ENCODE results near the gene SEZ6. TPM values are rescaled to one million over a fixed set of nuclear protein-coding genes. Genes with fewer than 3 reads are reported as not detected.

The SEZ6 gene
- total and polyA plus RNA-seq, 2 of the 4 experiments (the other 2 are of a cell fraction): not detected

GRCh38 chr17:28951428-28951990 lies 54.3 kb downstream of the SEZ6 start, which contains the start of gene PHF12:
Gene PHF12, minus strand, starts transcription at chr17:28951518. Its CDS starts 558 bp downstream, at chr17:28950960.
- in situ Hi-C loops (cut with MboI; ENCODE audit: low sequenced_read_pairs) (no loop called here), intact Hi-C loops (cut with micrococcal nuclease) (no loop called here), dilution Hi-C loops (cut with HindIII; ENCODE audit: low sequenced_read_pairs, unreplicated experiment) (no loop called here)
- Histone ChIP-seq H3K36me3 (ENCODE audit: control insufficient read depth, insufficient read depth, low read length) (no peaks in the 10 kb centered on the region), H4K20me1 (ENCODE audit: insufficient read depth, low read length) (peaks cover 31% of the 10 kb centered on the region), H3K9ac (ENCODE audit: low read depth, low read length) (peak within 1 kb of the TSS; percentile 90), H3K23ac (ENCODE audit: low read depth, low read length) (peak within 1 kb of the TSS; percentile 97), H3K14ac (replicated peaks; ENCODE audit: low read depth, low read length) (peak within 1 kb of the TSS; percentile 98), H4K8ac (ENCODE audit: low read depth in 2 of 2, low read length in 2 of 2) (peak within 1 kb of the TSS; percentile 91 to 100), H2BK15ac (ENCODE audit: low read depth, low read length) (peak within 1 kb of the TSS; percentile 87; the same call in 2 of the 3 replicates), H3K4me1 (ENCODE audit: control insufficient read depth, insufficient read depth, low read length) (peaks cover 2% of the 10 kb centered on the region; the same call in 1 of the 2 replicates), H3K4me2 (ENCODE audit: low read depth, low read length) (peak within 1 kb of the TSS; percentile 81), H3K56ac (ENCODE audit: extremely low read depth, insufficient read depth, low read length) (peak within 1 kb of the TSS; percentile 88), H2AFZ (replicated peaks; ENCODE audit: low read length, poor library complexity) (peak within 1 kb of the TSS; percentile 99), H2BK5ac (ENCODE audit: low read depth, low read length, poor library complexity, severe bottlenecking) (peak within 1 kb of the TSS; percentile 95), H2AK5ac (ENCODE audit: low read depth, low read length) (peak within 1 kb of the TSS; percentile 100), H2AK9ac (replicated peaks; ENCODE audit: low read depth, low read length, poor library complexity) (peak within 1 kb of the TSS; percentile 100), H3K27ac (ENCODE audit: insufficient read depth, low read length) (peak within 1 kb of the TSS; percentile 91), H3K4ac (ENCODE audit: low read depth, low read length) (peak within 1 kb of the TSS; percentile 99), H2BK120ac (ENCODE audit: low read depth, low read length) (peak within 1 kb of the TSS; percentile 89), H3K79me1 (ENCODE audit: low read depth in 1 of 2, low read length in 2 of 2) (peaks cover 0 to 24% of the 10 kb centered on the region in 2 experiments; a peak in 2 of 4 replicates), H3K18ac (ENCODE audit: low read depth, low read length) (peak within 1 kb of the TSS; percentile 83), H3K9me1 (ENCODE audit: insufficient read depth, low read length) (peaks cover 12% of the 10 kb centered on the region), H3K27me3 (ENCODE audit: control insufficient read depth, insufficient read depth, low read length) (no peaks in the 10 kb centered on the region), H4K5ac (ENCODE audit: low read depth, low read length) (peak within 1 kb of the TSS; percentile 96), H3K9me3 (ENCODE audit: control insufficient read depth, insufficient read depth, low read length) (no peaks in the 10 kb centered on the region), H3K4me3 (ENCODE audit: insufficient read depth, low read depth, low read length) (peak within 1 kb of the TSS; percentile 92), H4K91ac (ENCODE audit: insufficient read depth, low read depth, low read length) (peak within 1 kb of the TSS; percentile 99), H2BK20ac (ENCODE audit: low read depth, low read length) (peak within 1 kb of the TSS; percentile 78; the same call in 1 of the 2 replicates)
- CTCF ChIA-PET: interaction anchor here (0.7 to 2.8 kb wide), 3 partner anchors 14 to 224 kb away, joined by 3 to 27 read pairs (median 4); partner anchors contain the start of genes DHRS13 and TLCD1
- DNase-seq: peak; percentile 100
- peak; percentile 83 for ATAC-seq (ENCODE audit: low read depth)
- BruUV-seq (replicated peaks): no TSS peak
- 0% methylated on average over 1 of the region's 51 CpGs; no CpG with 5 or more reads in 1 of the 2 experiments for WGBS, 2 experiments (ENCODE audit: extremely low coverage in 2 of 2, insufficient read length in 1 of 2)
- TF ChIP-seq RFX5 (IDR thresholded peaks at IDR 0.05; ENCODE audit: low read depth, low read length): no peak
- no peak for TF ChIP-seq MAFK (IDR thresholded peaks at IDR 0.05; ENCODE audit: low read depth, low read length)
- 0 out of 2 replicates have a peak, but pooled peaks have one; percentile 37 for TF ChIP-seq MXI1 (IDR thresholded peaks at IDR 0.05; ENCODE audit: borderline replicate concordance, low read depth, low read length)
- no peak for TF ChIP-seq CHD1 (IDR thresholded peaks at IDR 0.05; ENCODE audit: low read depth, low read length)
- no peak for TF ChIP-seq CTCF (conservative IDR thresholded peaks at IDR 0.05; ENCODE audit: low read depth, low read length)
- no peak for TF ChIP-seq CEBPB (IDR thresholded peaks at IDR 0.05; ENCODE audit: low read depth, low read length)
- TF ChIP-seq MAZ (IDR thresholded peaks at IDR 0.05; ENCODE audit: borderline replicate concordance, low read depth, low read length): peak; percentile 51; the same call in 1 of the 2 replicates
- TF ChIP-seq NFE2L2 (IDR thresholded peaks at IDR 0.05; ENCODE audit: low read depth, low read length): no peak
- TF ChIP-seq POLR2A (IDR thresholded peaks at IDR 0.05; ENCODE audit: low read depth, low read length): 0 out of 2 replicates have a peak, but pooled peaks have one; percentile 26
- TF ChIP-seq FOS (IDR thresholded peaks at IDR 0.05; ENCODE audit: low read depth, low read length): 0 out of 2 replicates have a peak, but pooled peaks have one; percentile 3
- POLR2A ChIA-PET (ENCODE audit: unreplicated experiment): interaction anchor here (0.6 to 1.9 kb wide), 5 partner anchors 14 to 741 kb away, joined by 3 to 6 read pairs (median 6); partner anchors contain the start of genes NEK8 and RPL23A
